Measurements from ENCODE around the gene TPRKB. TPM values are rescaled to one million over a fixed set of nuclear protein-coding genes. Genes with fewer than 3 reads are reported as not detected.
"Not testable (repeated sequence)": the region's sequence is repeated elsewhere in the genome, so short reads cannot be mapped to it uniquely, and the experiment has no call there.

Gene TPRKB
- total RNA-seq, 1 donor from 2014 or later: 46.8 TPM

- no peak for DNase-seq (ENCODE audit: low spot score, unreplicated experiment)
- H3K4me3 Mint-ChIP-seq (ENCODE audit: low read depth): no peak overlapping the region
Observed at GRCh38 chr2:73766349-73766748, 29.2 kb upstream of the TPRKB start.

DNA sequence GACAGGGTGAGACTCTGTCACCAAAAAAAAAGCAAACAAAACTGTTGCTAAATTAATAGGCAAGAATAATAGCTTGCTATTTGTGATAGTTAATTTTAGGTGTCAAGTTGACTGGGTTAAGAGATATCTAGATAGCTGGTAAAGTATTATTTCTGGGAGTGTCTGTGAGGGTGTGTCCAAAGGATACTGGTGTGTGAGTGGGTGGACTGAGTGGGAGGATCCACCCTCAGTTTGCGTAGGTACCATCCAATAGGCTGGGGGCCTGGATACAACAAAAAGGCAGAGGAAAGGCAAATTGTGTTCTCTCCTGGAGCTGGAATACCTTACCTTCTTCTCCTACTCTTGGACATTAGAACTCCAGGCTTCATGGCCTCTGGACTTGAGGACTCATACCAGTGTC lies 27.8 kb upstream of the TPRKB start:
- no peaks in the 10 kb centered on the region for H3K4me1 Mint-ChIP-seq (ENCODE audit: low read depth)
- no peaks in the 10 kb centered on the region for H3K27me3 Mint-ChIP-seq
- H3K36me3 Mint-ChIP-seq (ENCODE audit: insufficient read depth): peaks cover 25% of the 10 kb centered on the region
- DNase-seq (ENCODE audit: low spot score, unreplicated experiment): no peak
- no peak overlapping the region for H3K4me3 Mint-ChIP-seq (ENCODE audit: low read depth)
- no peak overlapping the region for H3K27ac Mint-ChIP-seq
- TF ChIP-seq CTCF (IDR thresholded peaks at IDR 0.05; ENCODE audit: unreplicated experiment): no peak
- H3K9me3 Mint-ChIP-seq (ENCODE audit: low read depth): no peaks in the 10 kb centered on the region

More at GRCh38 chr2:73766349-73766748, 29.2 kb upstream of the TPRKB start:
- Mint-ChIP-seq H3K36me3 (ENCODE audit: insufficient read depth) (peaks cover 21% of the 10 kb centered on the region), H3K9me3 (ENCODE audit: low read depth) (no peaks in the 10 kb centered on the region), H3K27me3 (no peaks in the 10 kb centered on the region), H3K27ac (no peak overlapping the region), H3K4me1 (ENCODE audit: low read depth) (no peaks in the 10 kb centered on the region)
- TF ChIP-seq CTCF (IDR thresholded peaks at IDR 0.05; ENCODE audit: unreplicated experiment): no peak

DNA sequence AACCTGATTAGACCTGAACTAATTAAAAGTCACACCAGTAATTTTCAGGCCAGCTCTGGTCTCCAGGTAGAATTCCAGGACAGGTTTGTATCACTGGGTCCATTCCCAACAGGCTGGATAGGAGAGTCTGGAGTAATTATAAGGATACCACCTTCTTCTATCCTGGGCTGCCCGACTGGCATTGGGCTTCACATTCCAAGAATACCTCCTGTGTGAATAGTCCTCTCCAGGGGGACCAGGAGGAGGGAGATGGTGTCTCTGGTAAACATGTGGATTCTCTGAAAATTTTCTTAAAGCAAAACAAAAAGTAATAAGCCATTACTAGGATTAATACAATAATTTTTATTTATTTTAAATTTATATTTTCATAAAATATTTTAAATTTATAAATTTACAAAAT lies 25.4 kb upstream of the TPRKB start:
- no peaks in the 10 kb centered on the region for H3K4me1 Mint-ChIP-seq (ENCODE audit: low read depth)
- no peak overlapping the region for H3K4me3 Mint-ChIP-seq (ENCODE audit: low read depth)
- no peak overlapping the region for H3K27ac Mint-ChIP-seq
- no peaks in the 10 kb centered on the region for H3K27me3 Mint-ChIP-seq
- no peak for DNase-seq (ENCODE audit: low spot score, unreplicated experiment)
- peaks cover 27% of the 10 kb centered on the region for H3K36me3 Mint-ChIP-seq (ENCODE audit: insufficient read depth)
- H3K9me3 Mint-ChIP-seq (ENCODE audit: low read depth): no peaks in the 10 kb centered on the region
- TF ChIP-seq CTCF (IDR thresholded peaks at IDR 0.05; ENCODE audit: unreplicated experiment): no peak

DNA sequence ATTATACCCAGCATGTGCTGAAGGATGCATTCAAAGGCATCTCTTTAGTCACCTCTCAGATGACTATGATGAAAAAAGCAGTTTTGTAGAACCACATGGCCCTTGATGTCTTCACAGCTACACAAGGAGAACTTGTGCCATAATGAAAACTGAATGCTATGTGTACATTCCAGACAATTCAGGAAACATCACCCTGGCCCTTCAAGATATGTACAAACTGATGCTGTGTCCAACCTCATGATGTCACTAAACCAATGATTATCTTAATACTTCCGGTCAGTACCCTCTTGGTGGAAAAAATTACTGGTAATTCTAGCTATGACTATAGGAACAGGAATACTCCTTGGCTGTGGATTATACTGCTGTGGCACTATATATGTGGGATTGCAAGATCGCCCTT lies 22.8 kb upstream of the TPRKB start:
- Mint-ChIP-seq H3K4me1 (ENCODE audit: low read depth) (no peaks in the 10 kb centered on the region), H3K9me3 (ENCODE audit: low read depth) (no peaks in the 10 kb centered on the region), H3K4me3 (ENCODE audit: low read depth) (no peak overlapping the region), H3K27ac (no peak overlapping the region), H3K27me3 (no peaks in the 10 kb centered on the region), H3K36me3 (ENCODE audit: insufficient read depth) (peaks cover 27% of the 10 kb centered on the region)
- TF ChIP-seq CTCF (IDR thresholded peaks at IDR 0.05; ENCODE audit: unreplicated experiment): no peak
- DNase-seq (ENCODE audit: low spot score, unreplicated experiment): no peak

- DNase-seq (ENCODE audit: low spot score, unreplicated experiment): no peak
- peak overlapping the region; percentile 42 for H3K27ac Mint-ChIP-seq
- no peak for TF ChIP-seq CTCF (IDR thresholded peaks at IDR 0.05; ENCODE audit: unreplicated experiment)
- H3K4me1 Mint-ChIP-seq (ENCODE audit: low read depth): no peaks in the 10 kb centered on the region
- peaks cover 4% of the 10 kb centered on the region for H3K9me3 Mint-ChIP-seq (ENCODE audit: low read depth)
- H3K4me3 Mint-ChIP-seq (ENCODE audit: low read depth): no peak overlapping the region
- no peaks in the 10 kb centered on the region for H3K27me3 Mint-ChIP-seq
- peaks cover 33% of the 10 kb centered on the region for H3K36me3 Mint-ChIP-seq (ENCODE audit: insufficient read depth)
Observed at GRCh38 chr2:73759285-73759764, 22.2 kb upstream of the TPRKB start.

GRCh38 chr2:73754332-73754731 lies 17.2 kb upstream of the TPRKB start:
- H3K27me3 Mint-ChIP-seq; DNase-seq (ENCODE audit: low spot score, unreplicated experiment); H3K4me3 Mint-ChIP-seq (ENCODE audit: low read depth); H3K9me3 Mint-ChIP-seq (ENCODE audit: low read depth); H3K4me1 Mint-ChIP-seq (ENCODE audit: low read depth); H3K27ac Mint-ChIP-seq: not testable (repeated sequence)
- H3K36me3 Mint-ChIP-seq (ENCODE audit: insufficient read depth): peaks cover 30% of the 10 kb centered on the region

Measured in progenitor cell of endocrine pancreas (in vitro differentiated cells).